A673 (cell line): ENCODE results near the gene PEX14. TPM values are rescaled to one million over a fixed set of nuclear protein-coding genes. Genes with fewer than 3 reads are reported as not detected.

ENCODE experiments used
- BruUV-seq: library from RNA; stranded (reverse); fragments of 400-500 nt; replicated peaks from 2 replicates; lab custom pipeline; 2021; lab: Mats Ljungman, UMichigan
- CTCF ChIA-PET: fragments of 300-600 bp; sonication (Branson Sonifier 250); formaldehyde crosslinking; loops from one replicate; lab custom pipeline; 2022; ENCODE audit warnings: antibody characterized with exemption; lab: Charles Lee
- POLR2A ChIA-PET: fragments of 300-600 bp; sonication (Branson Sonifier 250); formaldehyde crosslinking; loops from one replicate; lab custom pipeline; 2022; ENCODE audit warnings: antibody characterized with exemption; ENCODE audit not compliant: low non-redundant PET; lab: Charles Lee
- DNase-seq: peaks from one replicate; pipeline ENCODE4 v3.0.0-alpha.2; 2015; ENCODE audit warnings: low spot score
- H3K27ac ChIP-seq: fragments of 200-600 bp; sonication (generic); 2 replicates; pipeline ENCODE4 v1.5.1; 2016; ENCODE audit warnings: mixed run types, low read depth, mild to moderate bottlenecking, mixed read lengths, antibody characterized with exemption, low read length; ENCODE audit not compliant: poor library complexity, severe bottlenecking
- H3K27me3 ChIP-seq: fragments of 200-600 bp; sonication (generic); replicated peaks from 2 replicates; pipeline ENCODE4 v1.6.1; 2017; ENCODE audit warnings: mixed run types, low read depth, mild to moderate bottlenecking, mixed read lengths, antibody characterized with exemption, low read length; ENCODE audit not compliant: insufficient read depth, poor library complexity
- H3K36me3 ChIP-seq: fragments of 200-600 bp; sonication (generic); 2 replicates; pipeline ENCODE4 v1.6.1; 2016; ENCODE audit warnings: mixed run types, mild to moderate bottlenecking, mixed read lengths, antibody characterized with exemption, low read length; ENCODE audit not compliant: insufficient read depth, poor library complexity, severe bottlenecking
- H3K4me1 ChIP-seq: fragments of 200-600 bp; sonication (generic); 2 replicates; pipeline ENCODE4 v1.6.1; 2017; ENCODE audit warnings: mixed run types, mild to moderate bottlenecking, mixed read lengths, antibody characterized with exemption, low read length; ENCODE audit not compliant: insufficient read depth, poor library complexity, severe bottlenecking
- H3K4me3 ChIP-seq: fragments of 200-600 bp; sonication (generic); 2 replicates; pipeline ENCODE4 v1.5.1; 2016; ENCODE audit warnings: low read depth, mixed run types, mild to moderate bottlenecking, mixed read lengths, low read length; ENCODE audit not compliant: poor library complexity, severe bottlenecking
- H3K9me3 ChIP-seq: fragments of 200-600 bp; sonication (generic); 2 replicates; pipeline ENCODE4 v1.6.1; 2016; ENCODE audit warnings: mixed run types, low read depth, mild to moderate bottlenecking, mixed read lengths, antibody characterized with exemption, low read length; ENCODE audit not compliant: poor library complexity, severe bottlenecking
- CTCF ChIP-seq: fragments of 300-800, 200-600 bp; sonication (generic); conservative IDR thresholded peaks from 2 replicates; pipeline ENCODE4 v1.5.1; 2017; ENCODE audit warnings: low read depth, mild to moderate bottlenecking, antibody characterized with exemption, low read length, moderate library complexity, mixed read lengths
- EZH2 ChIP-seq: fragments of 200-600 bp; sonication (generic); IDR thresholded peaks from 2 replicates; pipeline ENCODE4 v1.6.1; 2017; ENCODE audit warnings: borderline replicate concordance, low read depth, mild to moderate bottlenecking, mixed read lengths, antibody characterized with exemption, low read length; ENCODE audit not compliant: poor library complexity, severe bottlenecking
- intact Hi-C: fragments of 100-400 bp; cut with micrococcal nuclease; formaldehyde crosslinking; loops from one replicate; pipeline ENCODE4 v1.10.0; 2022; ENCODE audit not compliant: unreplicated experiment
- total RNA-seq: library from RNA; stranded (reverse); gene quantifications from 2 replicates; pipeline ENCODE4 v1.2.3, GENCODE V29; 2021

PEX14 gene
- total RNA-seq, 1 experiment from 2014 or later: 26.8 TPM

GRCh38 chr1:10626791-10627410 lies 152.2 kb downstream of the PEX14 start:
- no peak overlapping the region for H3K27ac ChIP-seq
- CTCF ChIA-PET: no interaction called here
- H3K4me3 ChIP-seq: no peak overlapping the region
- no peak for TF ChIP-seq CTCF
- TF ChIP-seq EZH2: no peak
- H3K4me1 ChIP-seq: no peaks in the 10 kb centered on the region
- H3K27me3 ChIP-seq: no peaks in the 10 kb centered on the region
- intact Hi-C loops: no loop called here
- H3K9me3 ChIP-seq: no peaks in the 10 kb centered on the region
- POLR2A ChIA-PET: no interaction called here
- no TSS peak for BruUV-seq
- H3K36me3 ChIP-seq: peaks cover 2% of the 10 kb centered on the region
- DNase-seq: no peak

DNA sequence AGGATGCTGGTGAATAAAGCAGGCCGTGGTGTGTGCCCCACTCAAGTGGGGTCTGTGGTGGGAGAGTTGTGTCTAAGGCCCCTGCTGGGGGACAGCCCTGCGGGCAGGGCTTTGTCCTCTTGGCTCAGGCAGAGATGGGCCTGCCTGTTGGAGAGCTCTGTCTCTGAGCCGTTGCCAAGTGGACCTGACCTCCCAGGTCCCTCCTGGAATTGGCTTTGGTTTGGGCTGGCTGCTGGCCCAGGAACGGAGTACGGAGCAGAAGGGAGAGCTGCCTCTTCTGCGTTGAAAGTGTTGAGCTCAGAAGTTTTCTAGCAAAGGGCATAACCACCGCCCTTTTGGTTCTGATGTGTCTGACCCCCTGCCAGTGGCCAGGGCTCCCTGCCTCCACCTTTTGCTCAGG lies 153.9 kb downstream of the PEX14 start:
- Histone ChIP-seq H3K27ac (no peak overlapping the region), H3K36me3 (peaks cover 2% of the 10 kb centered on the region), H3K4me3 (no peak overlapping the region), H3K4me1 (no peaks in the 10 kb centered on the region), H3K9me3 (no peaks in the 10 kb centered on the region), H3K27me3 (no peaks in the 10 kb centered on the region)
- no peak for DNase-seq
- TF ChIP-seq EZH2: no peak
- no peak for TF ChIP-seq CTCF
- ChIA-PET CTCF (no interaction called here), POLR2A (no interaction called here)
- intact Hi-C loops: no loop called here
- no TSS peak for BruUV-seq

- no peaks in the 10 kb centered on the region for H3K9me3 ChIP-seq
- CTCF ChIA-PET: no interaction called here
- DNase-seq: no peak
- POLR2A ChIA-PET: no interaction called here
- intact Hi-C loops: no loop called here
- H3K36me3 ChIP-seq: no peaks in the 10 kb centered on the region
- no peak overlapping the region for H3K4me3 ChIP-seq
- H3K27ac ChIP-seq: no peak overlapping the region
- no TSS peak for BruUV-seq
- H3K4me1 ChIP-seq: peaks cover 4% of the 10 kb centered on the region
- TF ChIP-seq CTCF (no peak), EZH2 (no peak)
- H3K27me3 ChIP-seq: no peaks in the 10 kb centered on the region
Observed at GRCh38 chr1:10629091-10629815, 154.5 kb downstream of the PEX14 start.
